ENCODE data around the gene TMEM245. TPM values are rescaled to one million over a fixed set of nuclear protein-coding genes. Genes with fewer than 3 reads are reported as not detected.

TMEM245 gene
- total RNA-seq, 4 donors from 2014 or later, result 222 to 549 (median 318) TPM

DNA sequence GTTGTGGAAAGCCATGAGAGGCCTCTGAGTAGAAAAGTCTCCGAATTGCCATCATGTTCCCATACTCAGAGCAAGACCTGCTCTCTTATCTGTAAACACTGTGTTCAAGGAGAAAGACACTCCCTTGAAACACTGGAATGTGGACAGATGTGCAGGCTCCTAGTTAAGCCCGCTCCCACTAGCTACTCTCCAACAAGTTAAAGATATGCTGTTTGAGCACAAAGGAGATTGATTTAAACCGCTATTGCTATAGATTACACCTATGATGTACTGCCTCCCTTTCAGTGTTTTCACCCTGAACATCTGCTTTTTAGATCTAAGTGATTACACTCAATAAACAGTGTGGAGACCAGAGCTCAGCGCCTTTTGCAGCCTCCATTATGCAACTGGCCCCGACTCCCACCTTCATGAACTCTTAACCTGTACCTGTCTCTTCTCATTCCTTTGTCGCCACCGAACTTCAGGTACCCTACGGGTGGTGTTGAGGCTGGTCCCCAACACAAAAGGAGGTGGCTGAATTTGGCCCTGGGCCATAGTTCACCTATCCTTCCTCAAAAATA lies 47.5 kb downstream of the TMEM245 start:
- TF ChIP-seq, protein P1, sequence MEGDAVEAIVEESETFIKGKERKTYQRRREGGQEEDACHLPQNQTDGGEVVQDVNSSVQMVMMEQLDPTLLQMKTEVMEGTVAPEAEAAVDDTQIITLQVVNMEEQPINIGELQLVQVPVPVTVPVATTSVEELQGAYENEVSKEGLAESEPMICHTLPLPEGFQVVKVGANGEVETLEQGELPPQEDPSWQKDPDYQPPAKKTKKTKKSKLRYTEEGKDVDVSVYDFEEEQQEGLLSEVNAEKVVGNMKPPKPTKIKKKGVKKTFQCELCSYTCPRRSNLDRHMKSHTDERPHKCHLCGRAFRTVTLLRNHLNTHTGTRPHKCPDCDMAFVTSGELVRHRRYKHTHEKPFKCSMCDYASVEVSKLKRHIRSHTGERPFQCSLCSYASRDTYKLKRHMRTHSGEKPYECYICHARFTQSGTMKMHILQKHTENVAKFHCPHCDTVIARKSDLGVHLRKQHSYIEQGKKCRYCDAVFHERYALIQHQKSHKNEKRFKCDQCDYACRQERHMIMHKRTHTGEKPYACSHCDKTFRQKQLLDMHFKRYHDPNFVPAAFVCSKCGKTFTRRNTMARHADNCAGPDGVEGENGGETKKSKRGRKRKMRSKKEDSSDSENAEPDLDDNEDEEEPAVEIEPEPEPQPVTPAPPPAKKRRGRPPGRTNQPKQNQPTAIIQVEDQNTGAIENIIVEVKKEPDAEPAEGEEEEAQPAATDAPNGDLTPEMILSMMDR (IDR thresholded peaks at IDR 0.05), result no peak
- no peak overlapping the region for H3K27ac ChIP-seq

DNA sequence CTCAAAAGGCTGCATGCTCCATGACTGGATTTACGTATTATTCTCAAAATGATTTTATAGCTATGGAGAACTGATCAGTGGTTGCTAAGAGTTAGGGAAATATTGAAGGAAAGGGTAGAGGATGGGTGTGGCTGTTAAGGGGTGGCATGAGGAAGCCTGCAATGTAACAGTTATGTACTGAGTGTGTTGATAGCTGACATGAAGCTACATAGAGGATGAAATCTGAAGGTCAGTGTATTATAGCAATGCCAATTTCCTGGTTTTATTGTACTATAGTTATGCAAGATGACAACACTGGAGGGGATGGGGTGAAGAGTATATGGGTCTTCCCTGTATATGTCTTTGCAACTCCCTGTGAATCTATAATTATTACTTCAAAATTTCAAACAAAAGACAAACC lies 51.0 kb downstream of the TMEM245 start:
- no peak overlapping the region for H3K27ac ChIP-seq
- H3K9me3 ChIP-seq, result no peaks in the 10 kb centered on the region
- no peak overlapping the region for H3K4me3 ChIP-seq (replicated peaks in 1 of 3)
- H3K27me3 ChIP-seq, result no peaks in the 10 kb centered on the region
- DNase-seq, result no peak
- intact Hi-C loops (cut with DNase I), result loop anchor here (2.0 kb wide), 1 partner anchor 50 kb away; the partner anchor contains the start of gene TMEM245
- H3K36me3 ChIP-seq, result peaks cover 58 to 60% of the 10 kb centered on the region in 2 donors
- TF ChIP-seq, protein P1 (IDR thresholded peaks at IDR 0.05), result no peak
- no peak for TF ChIP-seq POLR2A (IDR thresholded peaks at IDR 0.05)
- peaks cover 5 to 7% of the 10 kb centered on the region in 2 donors for H3K4me1 ChIP-seq
- WGBS, 2 donors, result 96 to 100% methylated on average over 1 of the region's 1 CpG

More for the DNA sequence above, 47.5 kb downstream of the TMEM245 start:
- Histone ChIP-seq H3K4me1 (no peaks in the 10 kb centered on the region), H3K36me3 (peaks cover 45 to 60% of the 10 kb centered on the region in 2 donors), H3K9me3 (no peaks in the 10 kb centered on the region), H3K27me3 (no peaks in the 10 kb centered on the region), H3K4me3 (replicated peaks in 1 of 3) (no peak overlapping the region)
- WGBS, 2 donors, result 95 to 96% methylated on average over 8 of the region's 8 CpGs
- intact Hi-C loops (cut with DNase I), result no loop called here
- DNase-seq, result no peak

DNA sequence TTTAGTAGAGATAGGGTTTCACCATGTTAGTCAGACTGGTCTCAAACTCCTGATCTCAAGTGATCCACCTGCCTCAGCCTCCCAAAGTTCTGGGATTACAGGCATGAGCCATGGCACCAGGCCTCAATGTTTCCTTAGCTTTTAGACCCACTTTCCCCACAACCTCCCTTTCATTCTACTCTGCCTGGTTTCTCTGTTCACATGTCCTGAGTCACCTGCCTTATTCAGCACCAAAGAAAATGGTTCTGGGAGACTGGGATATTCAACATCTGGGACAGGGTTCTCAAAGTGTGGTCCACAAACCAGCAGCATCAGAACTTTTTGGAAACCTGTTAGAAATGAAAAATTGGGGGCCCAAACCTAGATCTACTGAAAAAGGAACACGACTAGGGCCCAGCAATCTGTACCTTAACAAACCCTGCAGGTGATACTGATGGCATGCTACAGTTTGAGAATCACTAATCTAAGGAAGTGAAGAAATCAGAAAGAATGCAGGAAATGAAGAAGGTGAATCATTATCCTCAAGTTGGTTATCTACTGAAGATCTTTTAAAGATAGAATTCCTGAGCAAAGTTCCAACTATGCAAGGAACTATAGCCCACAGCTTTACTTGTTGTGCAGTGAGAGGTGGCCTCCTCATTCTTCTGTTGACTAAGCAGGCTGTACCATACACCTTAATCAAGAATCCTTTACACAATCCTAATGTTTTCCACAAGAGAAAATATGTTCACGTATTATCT lies 54.6 kb downstream of the TMEM245 start:
- 97 to 98% methylated on average over 2 of the region's 2 CpGs for WGBS, 2 donors
- TF ChIP-seq, protein P1 (IDR thresholded peaks at IDR 0.05), result no peak
- TF ChIP-seq POLR2A (IDR thresholded peaks at IDR 0.05), result no peak

DNA sequence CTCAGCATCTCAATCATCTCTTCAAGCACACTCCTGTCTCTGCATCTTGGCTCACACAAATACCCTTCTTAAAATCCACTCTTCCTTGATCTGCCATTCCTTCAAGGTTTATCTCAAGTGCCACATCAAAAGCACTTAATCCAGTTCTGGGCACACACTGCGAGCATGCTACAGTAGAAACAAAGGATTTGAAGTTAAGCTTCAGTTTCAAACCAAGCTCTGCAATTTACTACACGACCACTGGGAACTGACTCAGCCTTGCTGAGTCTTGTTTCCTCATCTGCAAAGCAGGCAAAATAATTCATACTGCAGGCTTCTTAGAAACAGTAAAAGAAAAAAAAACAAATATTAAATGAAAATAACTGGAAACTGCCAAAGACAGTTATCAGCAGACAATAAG lies 56.0 kb downstream of the TMEM245 start:
- H3K27ac ChIP-seq, result peak overlapping the region in 1 of 3 donors; percentile 10
- peak; percentile 53 to 54 for DNase-seq
- TF ChIP-seq, protein P1 (IDR thresholded peaks at IDR 0.05), result peak in 3 of 6 experiments; percentile 18 to 50 (median 20)
- no peak for TF ChIP-seq POLR2A (IDR thresholded peaks at IDR 0.05)

More for the DNA sequence above, 54.6 kb downstream of the TMEM245 start:
- peaks cover 39 to 41% of the 10 kb centered on the region in 2 donors for H3K36me3 ChIP-seq
- H3K27ac ChIP-seq, result peak overlapping the region in 1 of 3 donors; percentile 50
- no peaks in the 10 kb centered on the region for H3K9me3 ChIP-seq
- intact Hi-C loops (cut with DNase I), result no loop called here
- DNase-seq, result no peak
- no peak overlapping the region for H3K4me3 ChIP-seq (replicated peaks in 1 of 3)
- H3K4me1 ChIP-seq, result peaks cover 6 to 7% of the 10 kb centered on the region in 2 donors
- H3K27me3 ChIP-seq, result no peaks in the 10 kb centered on the region

DNA sequence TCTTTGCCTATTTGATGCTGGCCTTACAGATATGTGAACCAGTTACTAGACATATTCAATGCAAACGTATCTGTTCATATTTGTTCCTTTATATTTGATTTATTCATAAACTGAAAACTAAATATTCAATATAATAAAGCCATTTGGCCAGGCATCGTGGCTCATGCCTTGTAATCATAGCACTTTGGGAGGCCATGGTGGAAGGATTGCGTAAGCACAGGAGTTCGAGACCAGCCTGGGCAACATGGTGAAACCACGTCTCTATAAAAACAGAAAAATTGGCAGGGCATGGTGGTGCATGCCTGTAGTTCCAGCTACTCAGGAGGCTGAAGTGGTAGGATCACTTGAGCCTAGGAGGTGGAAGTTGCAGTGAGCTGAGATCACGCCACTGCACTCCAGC lies 57.2 kb downstream of the TMEM245 start:
- DNase-seq, result peak; percentile 35 to 41
- no peak for TF ChIP-seq POLR2A (IDR thresholded peaks at IDR 0.05)
- TF ChIP-seq, protein P1 (IDR thresholded peaks at IDR 0.05), result no peak

More for the DNA sequence above, 56.0 kb downstream of the TMEM245 start:
- Histone ChIP-seq H3K27me3 (no peaks in the 10 kb centered on the region), H3K4me1 (peaks cover 6 to 7% of the 10 kb centered on the region in 2 donors), H3K9me3 (no peaks in the 10 kb centered on the region), H3K36me3 (peaks cover 35 to 44% of the 10 kb centered on the region in 2 donors), H3K4me3 (replicated peaks in 1 of 3) (no peak overlapping the region)
- intact Hi-C loops (cut with DNase I), result no loop called here
- 45 to 50% methylated on average over 2 of the region's 2 CpGs for WGBS, 2 donors

More for the DNA sequence above, 57.2 kb downstream of the TMEM245 start:
- Histone ChIP-seq H3K9me3 (no peaks in the 10 kb centered on the region), H3K4me3 (replicated peaks in 1 of 3) (no peak overlapping the region), H3K27ac (no peak overlapping the region), H3K4me1 (peaks cover 6 to 7% of the 10 kb centered on the region in 2 donors), H3K27me3 (no peaks in the 10 kb centered on the region), H3K36me3 (peaks cover 34 to 39% of the 10 kb centered on the region in 2 donors)
- intact Hi-C loops (cut with DNase I), result no loop called here
- WGBS, 2 donors, result 72 to 73% methylated on average over 6 of the region's 6 CpGs
